Measurements from ENCODE around the gene TAF4B.
A peak's percentile ranks its signal among the peaks of the same experiment; 100 is the strongest.
"Not testable (repeated sequence)": the region's sequence is repeated elsewhere in the genome, so short reads cannot be mapped to it uniquely, and the experiment has no call there.

The TAF4B gene

DNA sequence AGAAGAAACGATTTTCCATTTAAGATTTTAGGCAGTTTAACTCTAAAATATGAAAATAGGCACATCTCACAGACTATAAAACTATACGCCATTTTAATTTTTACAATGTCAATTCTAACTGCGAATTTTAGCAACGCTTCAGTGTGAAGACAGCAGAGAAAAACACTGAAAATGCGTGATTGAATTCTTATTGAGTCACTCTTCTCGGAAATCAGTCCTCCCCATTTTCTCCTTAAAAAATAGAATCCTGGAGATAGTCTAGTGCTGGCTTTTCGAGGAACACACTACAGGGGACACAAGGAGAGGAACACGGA lies 373 bp upstream of the TAF4B start:
- DNase-seq (ENCODE audit: low spot score): no peak
- TF ChIP-seq CTCF (IDR thresholded peaks at IDR 0.05; ENCODE audit: extremely low read depth, missing control alignments): no peak

DNA sequence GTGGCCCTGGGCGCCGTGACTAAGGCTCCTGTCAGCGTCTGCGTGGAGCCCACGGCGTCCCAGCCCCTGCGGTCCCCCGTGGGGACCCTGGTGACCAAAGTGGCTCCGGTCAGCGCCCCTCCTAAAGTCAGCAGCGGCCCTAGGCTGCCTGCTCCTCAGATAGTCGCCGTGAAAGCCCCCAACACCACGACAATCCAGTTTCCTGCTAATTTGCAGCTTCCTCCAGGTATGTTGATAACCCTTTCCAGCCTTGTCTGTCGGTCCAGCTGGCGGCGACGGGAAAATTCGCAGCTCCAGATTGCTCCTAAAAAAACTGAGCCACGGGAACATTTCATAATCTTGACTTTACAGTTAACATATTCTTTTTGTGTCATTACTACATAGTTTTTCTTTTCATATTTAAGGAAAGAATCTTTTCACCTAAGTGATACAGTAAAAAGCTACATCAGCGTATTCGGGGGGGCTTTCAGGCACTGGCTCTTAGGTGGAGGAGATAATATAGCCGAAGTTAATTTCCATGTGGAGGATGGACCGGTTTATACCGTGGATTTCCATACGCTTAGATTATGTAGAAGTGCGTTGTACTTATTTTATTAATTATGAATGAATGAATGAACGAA lies 916 bp downstream of the TAF4B start:
- TF ChIP-seq CTCF (IDR thresholded peaks at IDR 0.05; ENCODE audit: extremely low read depth, missing control alignments): no peak
- DNase-seq (ENCODE audit: low spot score): no peak

DNA sequence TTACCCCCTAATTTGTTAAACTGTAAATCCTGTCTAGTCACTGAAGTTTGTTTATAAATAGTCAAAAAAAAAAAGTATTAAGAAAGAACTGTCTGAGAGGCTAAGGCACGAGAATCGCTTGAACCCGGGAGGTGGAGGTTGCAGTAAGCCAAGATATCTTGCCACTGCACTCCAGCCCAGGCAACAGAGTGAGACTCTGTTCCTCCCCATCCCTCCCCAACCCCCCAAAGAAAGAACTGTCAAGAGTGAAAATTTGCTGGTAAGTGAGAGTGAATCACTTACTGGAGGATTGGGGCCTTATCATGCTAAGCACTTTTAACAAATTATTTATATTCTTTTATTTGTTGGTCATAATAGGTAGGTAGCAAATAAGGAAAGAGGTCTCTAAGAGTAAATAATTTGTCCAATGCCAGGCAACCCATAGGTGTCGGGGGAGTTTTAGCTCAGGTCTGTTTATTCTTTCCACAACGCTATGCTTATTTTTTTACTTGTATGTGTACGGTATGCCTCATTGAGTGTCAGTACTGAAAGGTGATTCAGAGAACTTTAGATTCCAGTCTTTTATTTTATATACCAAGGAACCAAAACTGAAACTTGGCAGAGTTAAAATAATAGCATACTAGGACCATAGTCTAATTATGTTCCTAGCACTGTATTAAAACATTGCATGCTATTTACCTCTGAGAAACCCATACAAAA lies 2.5 kb downstream of the TAF4B start:
- no peak for DNase-seq (ENCODE audit: low spot score)
- TF ChIP-seq CTCF (IDR thresholded peaks at IDR 0.05; ENCODE audit: extremely low read depth, missing control alignments): no peak

DNA sequence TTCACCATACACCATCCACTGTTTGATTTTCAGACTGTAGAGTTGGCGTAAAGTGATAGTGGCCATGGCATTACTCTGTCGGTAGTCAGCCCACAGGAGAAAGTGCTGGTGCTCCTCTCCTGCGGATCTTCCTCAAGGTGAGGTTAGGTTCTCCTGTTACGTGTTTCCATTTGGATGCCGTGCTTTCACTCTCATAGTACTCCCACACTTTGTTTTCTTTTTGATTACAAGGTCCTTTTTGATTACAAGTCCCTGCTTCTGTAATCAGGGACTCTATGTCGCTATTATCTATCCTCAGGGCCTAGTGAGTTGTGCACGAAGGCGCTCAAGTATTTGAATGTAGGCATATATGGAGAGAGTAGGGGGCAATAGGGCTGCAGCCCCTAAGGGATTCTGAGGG lies 4.3 kb downstream of the TAF4B start:
- no peak for DNase-seq (ENCODE audit: low spot score)
- TF ChIP-seq CTCF (IDR thresholded peaks at IDR 0.05; ENCODE audit: extremely low read depth, missing control alignments): no peak

GRCh38 chr18:26233208-26233607 lies 7.0 kb downstream of the TAF4B start:
- no peak for DNase-seq (ENCODE audit: low spot score)
- no peak for TF ChIP-seq CTCF (IDR thresholded peaks at IDR 0.05; ENCODE audit: extremely low read depth, missing control alignments)

- not testable (repeated sequence) for DNase-seq (ENCODE audit: low spot score)
Measured at GRCh38 chr18:26237363-26237762, 11.1 kb downstream of the TAF4B start.

- not testable (repeated sequence) for DNase-seq (ENCODE audit: low spot score)
Measured at GRCh38 chr18:26238718-26239117, 12.5 kb downstream of the TAF4B start.

DNA sequence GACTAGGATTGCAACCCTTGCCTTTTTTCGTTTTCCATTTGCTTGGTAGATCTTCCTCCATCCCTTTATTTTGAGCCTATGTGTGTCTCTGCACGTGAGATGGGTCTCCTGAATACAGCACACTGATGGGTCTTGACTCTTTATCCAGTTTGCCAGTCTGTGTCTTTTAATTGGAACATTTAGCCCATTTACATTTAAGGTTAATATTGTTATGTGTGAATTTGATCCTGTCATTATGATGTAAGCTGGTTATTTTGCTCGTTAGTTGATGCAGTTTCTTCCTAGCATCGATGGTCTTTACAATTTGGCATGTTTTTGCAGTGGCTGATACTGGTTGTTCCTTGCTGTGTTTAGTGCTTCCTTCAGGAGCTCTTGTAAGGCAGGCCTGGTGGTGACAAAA lies 16.1 kb downstream of the TAF4B start:
- not testable (repeated sequence) for DNase-seq (ENCODE audit: low spot score)

DNA sequence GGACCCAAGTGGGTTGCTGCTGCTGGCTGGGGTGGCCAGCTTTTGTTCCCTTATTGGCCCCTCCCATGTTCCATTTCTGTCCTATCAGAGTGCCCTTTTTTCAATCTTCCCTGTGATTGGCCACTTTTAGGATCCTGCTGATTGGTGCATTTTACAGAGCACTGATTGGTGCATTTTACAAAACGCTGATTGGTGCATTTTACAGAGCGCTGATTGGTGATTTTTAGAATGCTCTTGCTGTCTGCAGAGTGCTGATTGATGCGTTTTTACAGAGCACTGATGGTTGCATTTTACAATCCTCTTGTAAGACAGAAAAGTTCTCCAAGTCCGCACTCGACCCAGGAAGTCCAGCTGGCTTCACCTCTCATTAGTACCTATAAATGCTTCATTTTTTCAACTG lies 19.2 kb downstream of the TAF4B start:
- DNase-seq (ENCODE audit: low spot score): not testable (repeated sequence)

- TF ChIP-seq CTCF (IDR thresholded peaks at IDR 0.05; ENCODE audit: extremely low read depth, missing control alignments): no peak
- DNase-seq (ENCODE audit: low spot score): no peak
Measured at GRCh38 chr18:26252411-26252810, 26.2 kb downstream of the TAF4B start.

GRCh38 chr18:26254808-26255207 lies 28.6 kb downstream of the TAF4B start:
- peak; percentile 17 for DNase-seq (ENCODE audit: low spot score)

Measured in GM20000 (cell line).